ENCODE measurements around the gene CIPC. TPM values are rescaled to one million over a fixed set of nuclear protein-coding genes. Genes with fewer than 3 reads are reported as not detected.

Gene CIPC
- total RNA-seq, 1 donor from 2014 or later = 10.2 TPM

DNA sequence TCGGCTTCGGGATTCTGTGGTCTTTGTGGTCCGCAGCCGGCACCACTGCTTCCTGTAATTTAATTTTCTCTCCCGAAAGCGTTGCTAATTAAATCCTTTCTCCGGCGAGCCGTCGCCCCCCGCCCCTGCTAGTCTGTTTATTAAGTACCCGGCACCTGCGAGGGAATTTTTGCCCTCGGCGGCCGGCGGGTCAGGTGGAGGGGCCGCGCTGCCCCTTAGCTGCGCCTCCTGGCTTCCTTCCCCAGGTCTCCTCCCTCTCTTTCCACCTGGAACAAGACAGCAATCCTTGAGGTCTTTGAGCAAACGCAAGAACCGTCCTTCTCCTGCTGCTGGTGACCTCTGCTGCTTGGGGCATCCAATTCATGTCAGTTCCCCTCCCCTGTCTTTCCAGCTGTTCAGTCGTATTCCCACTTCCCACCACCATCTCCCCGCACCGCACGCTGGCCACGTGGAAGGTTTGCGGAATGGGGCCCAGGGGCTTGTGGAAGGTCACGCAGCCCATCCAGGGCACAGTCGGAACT lies 27.3 kb downstream of the CIPC start:
- DNase-seq (ENCODE audit: low read depth) = no peak
- no peak overlapping the region for H3K4me3 ChIP-seq (ENCODE audit: low read depth, low read length)
- TF ChIP-seq, protein P1, sequence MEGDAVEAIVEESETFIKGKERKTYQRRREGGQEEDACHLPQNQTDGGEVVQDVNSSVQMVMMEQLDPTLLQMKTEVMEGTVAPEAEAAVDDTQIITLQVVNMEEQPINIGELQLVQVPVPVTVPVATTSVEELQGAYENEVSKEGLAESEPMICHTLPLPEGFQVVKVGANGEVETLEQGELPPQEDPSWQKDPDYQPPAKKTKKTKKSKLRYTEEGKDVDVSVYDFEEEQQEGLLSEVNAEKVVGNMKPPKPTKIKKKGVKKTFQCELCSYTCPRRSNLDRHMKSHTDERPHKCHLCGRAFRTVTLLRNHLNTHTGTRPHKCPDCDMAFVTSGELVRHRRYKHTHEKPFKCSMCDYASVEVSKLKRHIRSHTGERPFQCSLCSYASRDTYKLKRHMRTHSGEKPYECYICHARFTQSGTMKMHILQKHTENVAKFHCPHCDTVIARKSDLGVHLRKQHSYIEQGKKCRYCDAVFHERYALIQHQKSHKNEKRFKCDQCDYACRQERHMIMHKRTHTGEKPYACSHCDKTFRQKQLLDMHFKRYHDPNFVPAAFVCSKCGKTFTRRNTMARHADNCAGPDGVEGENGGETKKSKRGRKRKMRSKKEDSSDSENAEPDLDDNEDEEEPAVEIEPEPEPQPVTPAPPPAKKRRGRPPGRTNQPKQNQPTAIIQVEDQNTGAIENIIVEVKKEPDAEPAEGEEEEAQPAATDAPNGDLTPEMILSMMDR (conservative IDR thresholded peaks at IDR 0.05; ENCODE audit: low read depth, low read length) = no peak

DNA sequence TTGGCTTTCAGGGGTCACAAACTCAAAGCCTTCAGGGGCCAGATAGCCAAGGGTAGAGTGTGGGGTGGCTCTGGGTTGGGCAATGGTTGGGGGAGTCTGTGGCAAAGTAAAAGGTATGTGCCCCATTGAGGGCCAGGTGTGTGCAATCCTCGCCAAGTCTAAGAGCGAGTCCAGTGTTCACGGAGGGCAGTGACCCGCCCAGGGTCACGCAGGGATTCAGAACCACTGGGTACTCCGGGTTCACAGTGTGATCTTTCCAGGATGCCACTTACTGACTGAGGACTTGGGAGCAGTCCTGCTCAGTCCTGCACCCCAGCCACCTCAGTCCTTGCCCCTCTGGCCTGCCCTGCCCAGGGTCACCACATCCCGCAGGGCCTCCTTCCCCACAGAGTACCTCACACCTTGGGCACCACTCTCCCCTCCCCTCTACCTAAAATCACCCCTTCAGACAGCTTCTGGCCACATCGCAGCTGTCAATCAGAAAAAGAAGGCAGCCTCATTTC lies 27.8 kb downstream of the CIPC start:
- TF ChIP-seq, protein P1 (conservative IDR thresholded peaks at IDR 0.05; ENCODE audit: low read depth, low read length) = no peak
- DNase-seq (ENCODE audit: low read depth) = no peak
- no peak overlapping the region for H3K4me3 ChIP-seq (ENCODE audit: low read depth, low read length)

DNA sequence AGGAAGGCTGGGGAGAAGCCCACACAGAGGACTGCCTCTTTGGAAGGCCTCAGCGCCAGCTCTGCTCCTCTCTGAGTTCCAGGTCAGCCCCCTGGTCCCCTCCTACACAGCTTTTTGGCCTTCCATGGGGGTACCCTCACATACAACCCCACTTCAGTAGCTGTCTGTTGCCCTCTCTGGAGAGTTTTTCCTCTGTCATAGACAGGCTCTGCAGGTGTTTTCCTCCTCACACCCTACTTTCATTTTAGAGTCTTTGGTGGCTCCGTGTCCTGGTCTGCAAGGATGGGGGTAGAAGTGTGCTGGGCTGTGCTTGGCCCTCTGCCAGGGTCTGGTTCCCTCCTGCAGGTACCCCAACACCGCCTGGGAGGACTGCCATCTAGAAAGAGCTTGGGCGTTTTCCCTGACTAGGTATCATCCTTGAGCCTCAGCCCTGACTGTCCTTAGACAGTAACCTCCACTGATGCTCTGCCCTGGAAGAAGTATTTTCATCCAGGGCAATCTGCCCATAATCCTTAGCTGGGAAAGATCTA lies 28.5 kb downstream of the CIPC start:
- no peak overlapping the region for H3K4me3 ChIP-seq (ENCODE audit: low read depth, low read length)
- TF ChIP-seq, protein P1 (conservative IDR thresholded peaks at IDR 0.05; ENCODE audit: low read depth, low read length) = no peak
- no peak for DNase-seq (ENCODE audit: low read depth)

DNA sequence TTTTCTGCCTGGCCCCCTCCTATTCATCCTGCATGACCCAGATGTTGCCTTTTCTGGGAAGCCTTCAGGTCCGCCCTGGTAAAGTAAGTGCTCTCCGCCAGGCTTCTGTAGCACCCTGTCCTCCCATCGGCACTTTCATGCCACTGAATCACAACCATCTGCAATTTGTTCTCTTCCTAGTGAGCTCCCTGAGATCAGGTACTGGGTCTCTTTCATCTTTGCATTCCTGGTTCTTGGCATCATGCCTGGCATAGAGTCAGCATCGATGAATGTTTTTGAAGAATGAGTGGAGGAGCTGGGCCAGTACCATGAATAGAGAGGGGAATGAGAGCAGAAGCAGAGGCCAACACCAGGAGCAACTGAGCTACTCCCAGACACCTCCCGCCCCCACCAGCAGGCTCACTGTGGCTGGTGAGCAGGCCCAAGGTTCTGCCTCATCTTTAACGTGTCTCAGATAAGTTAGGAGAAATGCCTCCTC lies 30.4 kb downstream of the CIPC start:
- TF ChIP-seq, protein P1 (conservative IDR thresholded peaks at IDR 0.05; ENCODE audit: low read depth, low read length) = no peak
- no peak for DNase-seq (ENCODE audit: low read depth)

DNA sequence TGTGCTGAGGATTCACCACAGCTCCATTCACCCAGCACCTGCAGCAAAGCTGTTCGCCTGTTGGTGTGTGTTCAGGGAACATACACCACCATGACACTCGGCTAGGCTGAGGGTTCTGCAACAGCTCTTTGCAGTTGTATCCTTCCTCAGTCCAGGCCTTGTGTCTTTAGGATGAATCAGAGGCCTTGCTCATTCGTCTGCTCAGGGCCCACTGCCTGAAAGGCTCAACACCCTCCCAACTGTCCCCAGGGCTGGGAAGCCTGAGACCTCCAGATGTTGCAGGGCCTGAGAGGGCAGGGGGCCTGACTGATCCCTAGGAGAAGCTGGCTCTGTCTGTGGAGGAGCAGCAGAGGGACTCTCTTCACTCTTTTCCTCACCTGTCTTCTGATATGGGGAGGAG lies 32.3 kb downstream of the CIPC start:
- no peak overlapping the region for H3K4me3 ChIP-seq (ENCODE audit: low read depth, low read length)
- DNase-seq (ENCODE audit: low read depth) = no peak
- TF ChIP-seq, protein P1 (conservative IDR thresholded peaks at IDR 0.05; ENCODE audit: low read depth, low read length) = no peak

More for the DNA sequence above, 30.4 kb downstream of the CIPC start:
- no peak overlapping the region for H3K4me3 ChIP-seq (ENCODE audit: low read depth, low read length)

DNA sequence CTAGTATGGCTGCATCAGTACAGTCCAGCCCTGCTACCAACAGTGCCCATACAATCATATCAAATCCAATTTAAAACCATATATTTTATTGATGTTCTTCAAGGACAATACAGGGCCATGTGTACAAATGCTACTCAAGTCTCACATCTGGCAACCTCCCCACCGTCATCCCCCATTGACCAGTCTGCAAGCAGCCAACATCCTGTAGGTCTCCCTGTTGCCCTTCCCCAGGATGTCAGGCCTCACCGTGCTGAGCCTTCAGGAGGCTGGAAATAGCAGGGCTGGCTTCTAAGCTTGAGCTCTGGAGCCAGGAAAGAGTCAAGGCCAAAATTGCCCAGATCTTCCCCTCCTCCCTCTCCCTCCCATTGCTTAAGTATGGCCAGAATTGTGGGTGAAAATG lies 33.1 kb downstream of the CIPC start:
- no peak for DNase-seq (ENCODE audit: low read depth)
- TF ChIP-seq, protein P1 (conservative IDR thresholded peaks at IDR 0.05; ENCODE audit: low read depth, low read length) = no peak

More for the DNA sequence above, 33.1 kb downstream of the CIPC start:
- H3K4me3 ChIP-seq (ENCODE audit: low read depth, low read length) = no peak overlapping the region
